GM23338 (cell line): ENCODE data around the gene TMEM131L. TPM values are rescaled to one million over a fixed set of nuclear protein-coding genes. Genes with fewer than 3 reads are reported as not detected.

Experiments used
- ATAC-seq: fragments of 200-7000 bp; cut with Tn5 transposase; 3 replicates; pipeline ENCODE4 v1.9.1; 2020
- DNase-seq: peaks from one replicate; pipeline ENCODE4 v3.0.0-alpha.2; 2015; ENCODE audit warnings: low spot score
- H2AFZ ChIP-seq: fragments of 200-600 bp; sonication (generic); 2 replicates; pipeline ENCODE4 v1.8.0; 2016; ENCODE audit warnings: antibody characterized with exemption, mild to moderate bottlenecking, moderate library complexity
- H3F3A ChIP-seq: fragments of 200-600 bp; sonication (generic); replicated peaks from 2 replicates; pipeline ENCODE4 v1.8.0; 2017; ENCODE audit warnings: antibody characterized with exemption, mixed run types, low read depth
- H3K27ac ChIP-seq: fragments of 200-600 bp; sonication (generic); 2 replicates; pipeline ENCODE4 v1.6.1; 2016; ENCODE audit warnings: low read depth
- H3K27me3 ChIP-seq: fragments of 200-600 bp; sonication (generic); 2 replicates; pipeline ENCODE4 v1.8.0; 2016; ENCODE audit warnings: mild to moderate bottlenecking, mixed run types, moderate library complexity; ENCODE audit not compliant: insufficient read depth
- H3K36me3 ChIP-seq: fragments of 200-600 bp; sonication (generic); 2 replicates; pipeline ENCODE4 v1.8.0; 2016; ENCODE audit warnings: mild to moderate bottlenecking; ENCODE audit not compliant: insufficient read depth
- H3K4me1 ChIP-seq: fragments of 200-600 bp; sonication (generic); 2 replicates; pipeline ENCODE4 v1.8.0; 2016; ENCODE audit warnings: mild to moderate bottlenecking, moderate library complexity; ENCODE audit not compliant: insufficient read depth
- H3K4me2 ChIP-seq: fragments of 200-600 bp; sonication (generic); 2 replicates; pipeline ENCODE4 v1.7.1; 2017; ENCODE audit warnings: mixed run types
- H3K4me3 ChIP-seq: fragments of 200-600 bp; sonication (generic); 2 replicates; pipeline ENCODE4 v1.6.1; 2016; ENCODE audit warnings: mixed run types
- H3K79me2 ChIP-seq: fragments of 200-600 bp; sonication (generic); replicated peaks from 2 replicates; pipeline ENCODE4 v1.8.0; 2017; ENCODE audit warnings: mild to moderate bottlenecking; ENCODE audit not compliant: insufficient read depth
- H3K9me2 ChIP-seq: fragments of 200-600 bp; sonication (generic); 2 replicates; pipeline ENCODE4 v1.8.0; 2017; ENCODE audit not compliant: insufficient read depth
- H4K20me1 ChIP-seq: fragments of 200-600 bp; sonication (generic); replicated peaks from 2 replicates; pipeline ENCODE4 v1.8.0; 2017; ENCODE audit warnings: mild to moderate bottlenecking; ENCODE audit not compliant: insufficient read depth
- H3K27ac Mint-ChIP-seq: 2 replicates; pipeline ENCODE4 v1.8.0; 2020; ENCODE audit warnings: inconsistent platforms, mild to moderate bottlenecking, moderate library complexity, mixed read lengths
- H3K27me3 Mint-ChIP-seq: 3 replicates; pipeline ENCODE4 v1.8.0; 2022; ENCODE audit warnings: low read depth, mild to moderate bottlenecking, moderate library complexity, mixed read lengths, inconsistent platforms; ENCODE audit not compliant: insufficient read depth, poor library complexity
- H3K36me3 Mint-ChIP-seq: 3 replicates; pipeline ENCODE4 v1.8.0; 2021; ENCODE audit warnings: low read depth, mild to moderate bottlenecking, inconsistent platforms, moderate library complexity, mixed read lengths
- H3K4me1 Mint-ChIP-seq: 3 replicates; pipeline ENCODE4 v1.8.0; 2020; ENCODE audit warnings: mild to moderate bottlenecking, inconsistent platforms, mixed read lengths
- H3K4me3 Mint-ChIP-seq: 3 replicates; pipeline ENCODE4 v1.8.0; 2021; ENCODE audit warnings: moderate library complexity, mild to moderate bottlenecking, inconsistent platforms, mixed read lengths
- H3K9me3 Mint-ChIP-seq: 3 replicates; pipeline ENCODE4 v1.8.0; 2020; ENCODE audit warnings: moderate library complexity, mild to moderate bottlenecking, inconsistent platforms, mixed read lengths
- CREB1 ChIP-seq: fragments of 250-450 bp; sonication (Bioruptor Pico); IDR thresholded peaks from 2 replicates; pipeline ENCODE4 v1.5.0; 2020; ENCODE audit warnings: low read depth, mild to moderate bottlenecking, moderate library complexity
- CTCF ChIP-seq, 2 experiments: fragments of 200-600 bp in 1 of 2; sonication (generic) in 1 of 2; conservative IDR thresholded peaks; 2 replicates each; pipeline versions ENCODE4 v1.5.1 to v1.6.1; 2016 to 2017; ENCODE audit warnings: antibody characterized with exemption in 2 of 2, low read depth in 2 of 2, mild to moderate bottlenecking in 2 of 2, moderate library complexity in 1 of 2
- ETS1 ChIP-seq: IDR thresholded peaks from 2 replicates; pipeline ENCODE4 v1.6.1; 2016; ENCODE audit warnings: antibody characterized with exemption
- JUNB ChIP-seq: IDR thresholded peaks from one replicate; pipeline ENCODE4 v1.6.1; 2016; ENCODE audit warnings: antibody characterized with exemption; ENCODE audit not compliant: unreplicated experiment
- STAT1 ChIP-seq: IDR thresholded peaks from one replicate; pipeline ENCODE4 v1.6.1; 2016; ENCODE audit warnings: antibody characterized with exemption; ENCODE audit not compliant: unreplicated experiment
- ZNF114 ChIP-seq: fragments of 250-450 bp; sonication (Bioruptor Pico); IDR thresholded peaks from 2 replicates; pipeline ENCODE4 v1.5.0; 2020; ENCODE audit warnings: mild to moderate bottlenecking, moderate library complexity
- ZNF331 ChIP-seq: fragments of 250-450 bp; sonication (Bioruptor Pico); IDR thresholded peaks from 2 replicates; pipeline ENCODE4 v1.5.0; 2020; ENCODE audit warnings: low read depth, mild to moderate bottlenecking, moderate library complexity
- polyA plus RNA-seq: library from polyadenylated mRNA; unstranded; fragments of >200 nt; fragmentation: Nextera tagmentation; extraction: Ambion mirVana; gene quantifications from 2 replicates; pipeline ENCODE4 v1.2.1, GENCODE V29; 2016
- total RNA-seq: library from RNA; depleted of rRNA; stranded (reverse); fragments of >200 nt; shearing (Covaris generic); gene quantifications from 2 replicates; pipeline ENCODE4 v1.2.3, GENCODE V29; 2014
- TF ChIP-seq, protein P1 (sequence below): IDR thresholded peaks from one replicate; pipeline ENCODE4 v1.6.1; 2018; ENCODE audit warnings: antibody characterized with exemption; ENCODE audit not compliant: unreplicated experiment

Gene TMEM131L
- total and polyA plus RNA-seq, 2 experiments from 2014 or later: 11.1 to 32.2 TPM

DNA sequence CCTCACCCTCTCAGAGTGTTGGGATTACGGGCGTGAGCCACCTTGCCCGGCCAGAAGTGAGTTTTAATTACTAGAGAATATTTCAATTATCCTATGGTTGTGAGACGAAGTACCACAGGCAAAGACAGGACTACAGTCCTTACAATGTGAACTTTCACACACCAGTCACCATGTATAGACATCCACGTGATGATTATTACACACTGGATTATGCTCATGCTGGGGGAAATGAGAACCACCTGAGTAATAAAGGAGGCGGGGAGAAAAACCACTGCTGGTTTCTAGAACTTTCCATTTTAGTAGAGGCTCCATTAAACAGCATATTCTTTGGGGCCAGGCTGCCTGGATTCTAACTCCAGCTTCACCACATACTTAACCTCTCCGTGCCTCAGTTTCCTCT, 175.4 kb downstream of the TMEM131L start (continued):
- TF ChIP-seq, protein P1, sequence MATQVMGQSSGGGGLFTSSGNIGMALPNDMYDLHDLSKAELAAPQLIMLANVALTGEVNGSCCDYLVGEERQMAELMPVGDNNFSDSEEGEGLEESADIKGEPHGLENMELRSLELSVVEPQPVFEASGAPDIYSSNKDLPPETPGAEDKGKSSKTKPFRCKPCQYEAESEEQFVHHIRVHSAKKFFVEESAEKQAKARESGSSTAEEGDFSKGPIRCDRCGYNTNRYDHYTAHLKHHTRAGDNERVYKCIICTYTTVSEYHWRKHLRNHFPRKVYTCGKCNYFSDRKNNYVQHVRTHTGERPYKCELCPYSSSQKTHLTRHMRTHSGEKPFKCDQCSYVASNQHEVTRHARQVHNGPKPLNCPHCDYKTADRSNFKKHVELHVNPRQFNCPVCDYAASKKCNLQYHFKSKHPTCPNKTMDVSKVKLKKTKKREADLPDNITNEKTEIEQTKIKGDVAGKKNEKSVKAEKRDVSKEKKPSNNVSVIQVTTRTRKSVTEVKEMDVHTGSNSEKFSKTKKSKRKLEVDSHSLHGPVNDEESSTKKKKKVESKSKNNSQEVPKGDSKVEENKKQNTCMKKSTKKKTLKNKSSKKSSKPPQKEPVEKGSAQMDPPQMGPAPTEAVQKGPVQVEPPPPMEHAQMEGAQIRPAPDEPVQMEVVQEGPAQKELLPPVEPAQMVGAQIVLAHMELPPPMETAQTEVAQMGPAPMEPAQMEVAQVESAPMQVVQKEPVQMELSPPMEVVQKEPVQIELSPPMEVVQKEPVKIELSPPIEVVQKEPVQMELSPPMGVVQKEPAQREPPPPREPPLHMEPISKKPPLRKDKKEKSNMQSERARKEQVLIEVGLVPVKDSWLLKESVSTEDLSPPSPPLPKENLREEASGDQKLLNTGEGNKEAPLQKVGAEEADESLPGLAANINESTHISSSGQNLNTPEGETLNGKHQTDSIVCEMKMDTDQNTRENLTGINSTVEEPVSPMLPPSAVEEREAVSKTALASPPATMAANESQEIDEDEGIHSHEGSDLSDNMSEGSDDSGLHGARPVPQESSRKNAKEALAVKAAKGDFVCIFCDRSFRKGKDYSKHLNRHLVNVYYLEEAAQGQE: no peak
- TF ChIP-seq ETS1 (no peak), ZNF114 (CRISPR knock-in tag) (no peak), JUNB (no peak)

GRCh38 chr4:153643406-153644383, 177.5 kb downstream of the TMEM131L start:
- Histone ChIP-seq H3K27me3 (no peaks in the 10 kb centered on the region), H3K36me3 (no peaks in the 10 kb centered on the region), H3K27ac (no peak overlapping the region), H2AFZ (no peak overlapping the region), H4K20me1 (no peaks in the 10 kb centered on the region), H3K4me2 (no peak overlapping the region), H3K4me1 (no peaks in the 10 kb centered on the region), H3K79me2 (no peaks in the 10 kb centered on the region), H3K9me2 (no peaks in the 10 kb centered on the region), H3F3A (no peaks in the 10 kb centered on the region), H3K4me3 (no peak overlapping the region)
- Mint-ChIP-seq H3K4me1 (peaks cover 15% of the 10 kb centered on the region), H3K9me3 (peaks cover 9% of the 10 kb centered on the region; the same call in 2 of the 3 replicates), H3K27me3 (peaks cover 3% of the 10 kb centered on the region), H3K4me3 (no peak overlapping the region), H3K36me3 (no peaks in the 10 kb centered on the region), H3K27ac (no peak overlapping the region)
- ATAC-seq (peak; percentile 23; the same call in 1 of the 3 replicates), DNase-seq (peak; percentile 47)
- TF ChIP-seq ZNF114 (CRISPR knock-in tag) (no peak), CTCF (conservative IDR thresholded peaks at IDR 0.05; ENCODE audit: low read depth in 2 of 2) (peak; percentile 53 to 58), STAT1 (no peak), ZNF331 (CRISPR knock-in tag) (no peak), CREB1 (no peak), JUNB (no peak)
